SK-N-DZ (cell line): Measurements from ENCODE around the gene NAV2. TPM values are rescaled to one million over a fixed set of nuclear protein-coding genes. Genes with fewer than 3 reads are reported as not detected.

Source experiments
- DNase-seq: peaks from one replicate; pipeline ENCODE4 v3.0.0-alpha.2; 2015; ENCODE audit warnings: low spot score
- polyA plus RNA-seq, 2 experiments: library from polyadenylated mRNA; depleted of rRNA; stranded (reverse); fragments of >200 nt; gene quantifications; 2 replicates each; pipeline ENCODE4 v1.2.3, GENCODE V29; 2014

NAV2 gene, protein sequence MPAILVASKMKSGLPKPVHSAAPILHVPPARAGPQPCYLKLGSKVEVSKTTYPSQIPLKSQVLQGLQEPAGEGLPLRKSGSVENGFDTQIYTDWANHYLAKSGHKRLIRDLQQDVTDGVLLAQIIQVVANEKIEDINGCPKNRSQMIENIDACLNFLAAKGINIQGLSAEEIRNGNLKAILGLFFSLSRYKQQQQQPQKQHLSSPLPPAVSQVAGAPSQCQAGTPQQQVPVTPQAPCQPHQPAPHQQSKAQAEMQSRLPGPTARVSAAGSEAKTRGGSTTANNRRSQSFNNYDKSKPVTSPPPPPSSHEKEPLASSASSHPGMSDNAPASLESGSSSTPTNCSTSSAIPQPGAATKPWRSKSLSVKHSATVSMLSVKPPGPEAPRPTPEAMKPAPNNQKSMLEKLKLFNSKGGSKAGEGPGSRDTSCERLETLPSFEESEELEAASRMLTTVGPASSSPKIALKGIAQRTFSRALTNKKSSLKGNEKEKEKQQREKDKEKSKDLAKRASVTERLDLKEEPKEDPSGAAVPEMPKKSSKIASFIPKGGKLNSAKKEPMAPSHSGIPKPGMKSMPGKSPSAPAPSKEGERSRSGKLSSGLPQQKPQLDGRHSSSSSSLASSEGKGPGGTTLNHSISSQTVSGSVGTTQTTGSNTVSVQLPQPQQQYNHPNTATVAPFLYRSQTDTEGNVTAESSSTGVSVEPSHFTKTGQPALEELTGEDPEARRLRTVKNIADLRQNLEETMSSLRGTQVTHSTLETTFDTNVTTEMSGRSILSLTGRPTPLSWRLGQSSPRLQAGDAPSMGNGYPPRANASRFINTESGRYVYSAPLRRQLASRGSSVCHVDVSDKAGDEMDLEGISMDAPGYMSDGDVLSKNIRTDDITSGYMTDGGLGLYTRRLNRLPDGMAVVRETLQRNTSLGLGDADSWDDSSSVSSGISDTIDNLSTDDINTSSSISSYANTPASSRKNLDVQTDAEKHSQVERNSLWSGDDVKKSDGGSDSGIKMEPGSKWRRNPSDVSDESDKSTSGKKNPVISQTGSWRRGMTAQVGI (N-terminal part only)
- polyA plus RNA-seq (2014; cell fraction: cytosol; rRNA removed), result 2.7 and 2.8 TPM in 2 replicates
- 2.4 and 7.6 TPM in 2 replicates for polyA plus RNA-seq (2014; cell fraction: nucleus; rRNA removed)

DNA sequence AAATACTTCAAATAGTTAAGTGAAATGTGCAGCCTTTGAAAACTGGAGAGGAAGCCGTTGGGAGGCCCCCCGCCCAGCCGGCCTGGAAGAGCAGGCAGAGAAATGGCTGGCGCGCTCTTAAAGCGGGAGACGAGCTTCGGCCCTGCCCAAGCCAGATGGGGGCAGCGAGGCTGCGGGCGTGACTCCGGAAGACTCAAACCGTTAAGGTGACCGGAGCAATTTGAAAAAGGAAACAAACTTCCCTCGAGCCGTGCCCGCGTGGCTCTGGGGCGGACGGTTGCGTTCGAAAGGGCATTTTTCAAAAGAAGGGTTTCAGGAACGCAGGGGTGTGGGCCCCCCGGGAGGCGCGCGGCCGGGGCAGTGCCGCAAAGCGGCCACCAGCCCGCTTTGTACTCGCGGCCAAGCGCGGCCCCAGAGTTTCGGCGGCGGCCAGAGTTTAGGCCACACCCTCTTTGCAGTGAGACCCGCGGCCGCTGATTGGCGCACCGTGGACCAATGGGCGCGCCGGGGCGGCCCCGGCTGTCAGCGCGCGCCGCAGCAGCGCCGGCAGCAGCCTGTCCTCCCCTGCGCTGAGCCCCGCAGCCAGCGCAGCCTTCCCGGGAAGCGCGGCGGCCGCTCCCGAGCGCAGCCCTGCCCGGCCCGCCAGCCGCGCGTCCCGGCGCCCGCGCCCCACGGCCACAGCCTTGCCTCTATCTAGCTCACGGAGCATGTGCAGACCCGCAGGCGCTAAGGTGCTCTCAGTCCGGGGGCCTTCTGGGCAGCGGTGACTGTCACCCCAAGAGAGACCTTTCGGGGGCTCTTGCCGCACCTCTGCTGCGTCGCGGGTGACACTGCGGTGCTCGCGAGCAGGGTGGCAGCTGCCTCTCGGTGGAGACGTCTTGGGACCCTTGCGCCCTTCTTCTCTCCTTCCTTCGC lies at the start of gene NAV2:
Gene NAV2 (plus strand): TSS at position 557 of the 915 bp plus-strand sequence. CDS start 859 bp downstream, outside the sequence.
- peak; percentile 92 for DNase-seq

DNA sequence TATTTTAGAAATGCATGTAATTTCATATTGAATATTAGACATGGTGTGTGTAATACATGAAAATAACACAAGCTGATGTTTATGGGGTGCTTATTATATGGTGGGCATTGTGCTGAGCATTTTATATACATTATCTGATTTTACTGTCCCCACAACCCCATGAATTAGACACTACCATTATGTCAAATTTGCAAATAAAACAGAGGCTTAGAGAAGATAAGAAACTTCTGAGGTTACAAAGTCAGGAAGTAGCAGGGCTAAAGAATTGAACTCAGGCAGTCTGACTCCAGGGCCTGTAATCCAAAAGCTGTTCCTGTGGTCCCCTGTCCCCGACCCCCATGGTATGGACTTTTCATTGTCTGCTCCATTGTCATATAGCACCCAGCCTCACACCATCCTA lies 49.4 kb upstream of the NAV2 start:
- DNase-seq, result no peak

DNA sequence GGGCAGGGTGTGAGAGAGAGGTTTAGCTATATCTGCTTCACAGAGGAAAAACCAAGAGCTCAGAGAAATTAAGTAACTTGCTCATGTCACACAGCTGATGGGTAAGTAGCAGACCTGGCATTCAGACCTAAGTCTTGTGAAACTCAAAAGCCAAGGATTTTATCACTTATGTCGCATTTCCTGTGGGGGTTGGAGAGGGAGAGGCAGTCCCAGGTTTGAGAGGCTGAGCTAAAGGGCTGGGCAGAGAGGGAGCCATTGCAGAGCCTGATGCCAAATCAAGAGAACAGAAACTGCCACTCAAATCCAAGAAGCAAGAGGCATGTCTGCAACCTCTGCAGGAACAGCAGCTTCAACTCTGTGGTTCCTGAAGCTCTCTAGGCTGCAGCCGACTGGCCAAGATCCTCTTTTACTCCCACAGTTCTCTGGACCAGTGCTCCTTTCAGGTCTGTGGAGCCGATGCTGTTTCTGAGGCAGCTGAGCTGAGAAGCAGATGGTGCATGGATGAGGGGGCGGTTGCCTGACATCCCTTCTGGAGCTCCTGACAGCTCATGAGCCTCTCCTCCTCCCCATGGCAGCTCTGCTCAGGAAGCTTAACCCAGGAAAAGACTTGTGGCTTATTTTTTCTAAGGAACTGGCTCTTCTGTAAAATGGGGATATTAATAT lies 47.6 kb upstream of the NAV2 start:
- DNase-seq, result peak; percentile 20

DNA sequence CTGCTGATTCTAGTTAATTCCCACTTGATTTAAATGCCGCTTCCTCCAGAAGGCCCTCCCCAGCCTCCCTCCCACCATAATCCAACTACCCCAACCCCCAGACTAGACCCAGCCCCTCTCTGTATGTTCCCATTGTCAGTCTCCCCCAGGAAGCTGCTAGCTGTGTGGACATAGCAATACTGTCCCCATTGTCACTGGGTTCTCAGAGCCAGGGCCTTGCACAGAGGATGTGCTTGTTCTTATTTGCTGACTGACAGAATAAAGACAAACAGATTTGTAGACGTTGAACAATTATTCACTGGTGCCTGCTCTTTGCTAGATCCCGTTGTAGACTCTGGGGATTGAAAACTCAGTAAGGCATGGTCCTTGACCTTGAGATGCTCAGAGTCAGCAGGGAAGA lies 45.7 kb upstream of the NAV2 start:
- no peak for DNase-seq

DNA sequence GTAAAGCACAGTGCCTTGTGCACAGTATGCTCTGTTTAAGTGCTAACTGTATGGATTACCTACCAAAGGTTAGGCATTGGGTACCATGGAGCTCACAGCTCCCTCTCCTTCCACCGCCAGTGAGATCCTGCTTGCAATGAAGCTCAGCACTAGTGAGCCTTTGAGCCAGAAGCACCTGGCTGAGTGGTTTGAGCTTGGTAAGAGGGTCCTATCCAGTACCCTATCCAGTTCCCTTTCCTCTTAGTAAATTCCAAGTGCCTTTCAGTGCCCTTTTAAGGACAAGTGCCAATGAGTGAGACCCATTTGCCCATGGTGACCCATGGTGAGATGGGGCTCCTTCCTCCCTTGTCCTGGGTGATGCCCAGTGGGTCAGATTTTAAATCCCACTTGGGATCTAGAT lies 43.1 kb upstream of the NAV2 start:
- no peak for DNase-seq

DNA sequence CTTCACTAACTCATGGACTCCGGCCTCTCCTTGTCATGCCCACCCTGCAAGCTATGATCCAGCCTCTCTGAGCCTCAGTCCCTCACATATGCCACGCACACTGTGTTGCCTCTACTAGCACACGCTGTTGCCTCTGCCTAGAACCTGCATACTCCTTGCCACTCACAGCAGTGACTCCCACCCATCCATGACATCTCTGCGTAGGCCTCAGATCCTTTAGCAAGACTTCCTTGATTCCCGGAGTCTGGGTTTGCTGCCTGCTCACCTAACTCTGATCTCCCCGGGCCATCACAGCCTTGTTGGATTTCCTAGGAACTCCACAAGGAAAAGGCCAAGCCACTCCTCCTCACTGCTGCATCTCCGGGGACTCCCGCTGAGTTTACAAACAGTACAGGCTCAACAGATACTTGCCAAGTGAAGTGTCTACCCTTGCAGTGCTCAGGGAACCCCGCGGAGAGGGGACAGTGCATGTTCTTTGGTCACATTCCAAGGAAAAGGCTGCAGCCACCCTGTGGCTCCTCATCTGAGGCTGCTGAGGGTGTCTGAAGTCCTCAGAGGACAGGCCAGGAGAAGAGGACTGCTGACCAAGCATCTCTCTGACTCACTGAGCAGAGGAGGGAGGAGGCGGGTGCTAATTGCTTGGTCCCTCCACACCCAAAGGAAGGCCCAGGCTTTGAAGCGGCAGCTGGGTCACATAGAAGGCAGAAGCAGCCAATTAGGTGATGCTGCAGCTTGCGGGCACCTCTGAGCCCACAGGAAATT lies 42.4 kb upstream of the NAV2 start:
- DNase-seq, result no peak

DNA sequence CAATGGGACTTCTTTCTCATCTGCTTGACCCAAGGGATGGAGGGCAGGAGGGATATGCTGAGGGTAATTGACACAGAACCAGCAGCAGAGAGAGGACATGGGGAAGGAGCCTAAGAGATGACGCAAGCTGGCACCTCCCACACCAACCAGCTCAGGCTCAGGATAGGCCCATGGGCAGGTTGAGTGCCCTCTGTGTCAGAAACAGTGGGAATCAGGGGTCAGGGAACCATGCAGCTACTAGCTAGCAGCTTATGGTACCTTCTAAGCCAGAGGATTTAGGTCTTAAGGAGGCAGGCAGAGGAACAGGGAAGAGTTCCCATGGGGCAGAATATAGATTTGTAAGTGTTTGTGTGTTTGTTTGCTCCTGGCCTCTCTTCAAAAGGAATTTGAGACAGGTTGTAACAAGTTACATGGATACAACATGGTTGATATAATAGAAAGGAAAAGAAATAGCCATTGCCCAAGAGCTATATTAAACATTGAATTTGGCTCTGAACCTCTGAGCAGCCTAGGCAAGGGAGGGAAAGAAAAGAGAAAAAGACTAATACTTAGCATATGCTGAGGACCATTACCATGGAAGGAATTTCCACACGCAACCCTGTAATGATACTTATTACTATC lies 39.9 kb upstream of the NAV2 start:
- DNase-seq, result no peak

DNA sequence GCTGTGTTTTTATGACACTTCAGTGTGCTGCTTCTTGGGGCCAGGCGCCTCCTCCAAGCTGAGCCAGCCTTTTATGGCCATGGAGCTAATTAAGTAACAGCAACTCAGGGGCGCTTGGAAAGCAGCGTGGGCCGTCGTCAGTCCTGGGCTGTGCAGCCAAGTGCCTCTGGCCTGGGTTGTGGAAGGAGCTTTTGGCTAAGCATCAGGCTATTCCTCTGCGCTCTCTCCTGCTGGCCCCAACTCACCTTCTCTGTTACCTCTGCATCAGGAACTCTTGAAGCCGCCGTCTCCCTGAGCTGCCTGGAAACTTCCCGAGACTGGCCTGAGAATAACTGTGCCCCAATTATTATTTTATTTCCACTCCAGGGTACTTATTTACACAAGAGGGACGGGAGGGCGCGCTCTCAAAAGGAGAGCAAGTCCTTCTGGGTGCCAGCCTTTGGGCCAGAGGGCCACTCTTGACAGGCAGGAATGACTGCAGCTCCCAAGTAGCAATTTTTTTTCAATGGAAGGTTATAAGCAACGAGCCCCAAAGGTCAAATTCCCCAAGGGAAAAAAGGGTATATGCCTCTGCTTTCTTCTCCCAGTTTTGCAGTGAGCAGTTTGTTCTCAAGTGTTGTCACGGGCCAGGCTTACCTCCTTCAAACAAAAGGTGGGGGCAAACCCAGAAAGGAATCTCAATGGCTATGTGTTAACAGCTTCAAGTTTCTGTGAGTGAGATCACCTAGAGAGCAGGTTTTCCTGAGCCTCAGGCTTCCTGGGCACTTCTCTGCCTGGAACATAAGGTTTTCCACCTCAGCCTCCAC lies 38.5 kb upstream of the NAV2 start:
- peak; percentile 76 for DNase-seq

DNA sequence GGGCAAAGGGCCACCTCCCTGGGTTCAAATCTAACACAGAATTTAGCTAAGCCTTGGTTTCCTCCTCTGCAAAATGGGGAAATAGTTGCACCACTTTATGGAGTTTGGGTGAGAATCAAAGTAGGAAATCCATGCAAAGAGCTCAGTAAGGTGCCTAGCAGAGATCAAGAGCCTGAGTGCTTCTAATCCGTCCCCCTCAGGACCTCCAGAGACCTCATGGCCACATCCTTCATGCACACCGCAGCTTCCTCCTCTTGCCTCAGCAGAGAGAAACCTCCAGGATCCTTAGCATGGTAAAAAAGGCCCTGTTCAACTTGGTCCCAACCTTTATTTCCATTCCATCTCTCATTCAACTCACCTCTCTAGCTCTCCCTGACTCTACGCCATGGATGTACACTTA lies 37.8 kb upstream of the NAV2 start:
- DNase-seq, result no peak

DNA sequence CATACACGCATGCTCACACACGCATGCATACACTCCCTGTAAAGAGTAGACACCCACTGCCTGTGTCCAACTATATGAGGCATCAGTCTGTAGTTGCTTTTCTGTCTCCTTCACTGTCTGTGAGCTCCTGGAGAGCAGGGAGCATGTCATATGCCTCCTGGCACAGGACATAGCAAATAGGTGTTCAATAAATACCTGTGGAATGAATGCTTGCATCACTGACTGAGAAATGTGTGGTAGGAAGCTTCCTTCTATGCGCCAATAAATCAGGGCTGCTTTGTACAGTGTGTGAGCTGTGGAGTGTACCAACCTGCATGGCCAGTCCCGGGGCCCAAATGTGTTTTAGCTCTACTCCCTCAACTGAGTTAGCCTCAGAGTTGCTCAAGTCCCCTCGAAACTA lies 37.2 kb upstream of the NAV2 start:
- no peak for DNase-seq

DNA sequence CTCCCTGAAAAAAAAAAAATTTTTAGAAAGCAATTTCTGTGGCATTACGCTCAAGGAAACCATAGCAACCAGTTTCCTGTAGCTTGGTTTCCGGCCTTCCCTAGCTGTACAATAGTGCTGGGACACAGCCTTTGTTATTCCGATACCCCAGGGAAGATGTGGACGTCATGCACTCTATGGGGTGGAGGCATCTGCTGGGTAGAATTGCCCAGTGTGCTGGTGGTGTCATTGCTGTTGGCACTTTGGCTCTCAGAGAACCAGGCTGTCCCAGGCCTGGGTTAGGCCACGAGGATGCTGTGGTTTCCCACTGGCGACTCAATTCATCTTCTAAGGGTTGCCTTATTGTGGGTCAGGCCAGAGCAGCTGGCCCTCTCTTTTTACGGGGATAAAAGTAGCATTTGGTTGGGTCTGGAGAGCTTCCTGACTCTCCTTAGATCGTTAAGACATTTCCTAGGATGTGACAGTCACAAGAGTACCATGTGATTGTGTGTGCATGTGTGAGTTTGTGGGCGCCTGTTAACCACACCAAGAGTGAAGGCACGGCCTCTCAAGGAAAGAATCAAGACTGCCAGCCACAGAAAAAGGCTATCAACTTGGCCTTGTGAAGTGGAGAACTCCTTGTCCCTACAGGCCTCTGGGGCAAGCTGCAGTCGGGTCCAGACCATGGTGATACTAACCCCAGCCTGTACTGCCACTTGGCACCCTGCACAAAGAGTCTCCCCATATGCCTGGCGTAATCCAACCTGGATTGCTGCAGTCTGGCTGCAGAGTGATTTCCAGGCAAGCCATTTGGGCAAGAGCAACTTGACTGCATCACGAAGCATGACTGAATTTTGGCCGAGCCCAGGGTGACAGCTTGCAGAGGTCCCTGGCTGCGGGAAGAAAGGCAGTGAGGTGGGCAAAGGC lies 35.9 kb upstream of the NAV2 start:
- no peak for DNase-seq

DNA sequence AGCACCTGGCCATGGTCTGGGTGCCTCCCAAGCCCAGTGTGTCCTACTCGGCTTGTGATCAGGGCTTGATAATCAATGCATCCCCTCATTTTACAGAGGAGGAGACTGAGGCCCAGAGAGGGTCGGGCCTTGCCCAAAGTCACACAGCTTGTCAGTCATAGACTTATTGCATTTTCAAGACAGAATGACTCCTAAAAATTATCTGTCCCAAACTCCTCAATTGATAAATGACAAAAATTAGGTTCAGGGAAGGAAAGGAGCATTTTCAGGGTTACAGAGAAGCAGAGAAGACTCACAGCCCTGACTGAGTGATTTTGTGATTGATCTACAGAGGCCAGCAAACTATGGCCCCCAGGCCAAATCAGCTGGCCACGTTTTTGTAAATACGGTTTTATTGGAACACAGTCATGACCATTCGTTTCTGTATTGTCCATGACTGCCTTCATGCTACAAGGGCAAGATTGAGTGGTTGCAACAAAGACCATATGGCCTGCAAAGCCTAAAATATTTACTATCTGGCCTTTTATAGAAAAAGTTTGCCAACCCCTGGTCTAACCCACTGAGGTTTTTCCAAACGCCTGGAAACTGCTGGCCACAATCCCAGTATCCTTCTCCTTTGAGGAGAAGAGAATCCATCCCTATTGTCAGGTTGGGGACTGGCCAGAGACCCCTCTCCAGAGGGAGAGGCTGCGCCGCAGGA lies 35.1 kb upstream of the NAV2 start:
- no peak for DNase-seq

DNA sequence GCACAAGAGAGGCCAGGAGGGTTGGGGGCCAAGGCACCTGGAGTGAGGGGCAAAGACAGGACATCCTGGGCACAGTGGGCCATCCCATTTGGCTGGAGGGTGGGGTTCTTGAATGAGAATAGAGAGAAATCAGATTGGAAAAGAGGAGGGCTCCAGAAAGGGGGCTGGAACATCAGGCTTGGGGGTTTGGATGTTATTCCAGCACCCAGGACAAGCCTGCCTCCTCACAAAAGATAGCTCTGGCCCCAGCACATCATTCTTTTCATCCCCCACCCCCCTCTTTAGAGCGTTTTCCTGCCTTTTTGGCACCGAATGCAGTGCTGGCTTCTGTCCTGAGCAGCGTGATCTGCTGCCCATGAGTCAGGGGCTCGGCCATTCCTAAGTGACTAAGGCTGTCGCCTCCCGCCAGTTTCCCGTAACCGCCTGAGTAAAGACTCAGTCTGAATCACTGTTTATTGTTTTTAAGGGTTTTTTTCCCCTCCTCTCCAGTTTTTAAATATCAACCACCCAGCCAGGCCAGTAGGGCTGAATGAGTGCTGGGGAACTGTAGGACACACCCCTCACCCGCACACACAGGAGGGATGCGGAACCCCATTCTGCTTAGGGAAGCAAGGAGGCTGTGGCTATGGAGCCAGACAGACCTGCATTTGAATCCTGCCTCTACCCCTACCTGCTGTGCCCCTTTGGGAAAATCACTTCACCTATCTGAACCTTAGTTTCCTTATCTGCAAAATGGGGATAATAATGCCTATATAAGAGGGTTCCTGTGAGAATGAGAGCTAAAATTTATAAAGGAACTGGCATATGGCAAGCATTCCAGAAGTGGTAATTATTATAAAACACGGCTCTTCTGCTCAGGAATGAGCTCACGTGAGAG lies 32.4 kb upstream of the NAV2 start:
- DNase-seq, result no peak

DNA sequence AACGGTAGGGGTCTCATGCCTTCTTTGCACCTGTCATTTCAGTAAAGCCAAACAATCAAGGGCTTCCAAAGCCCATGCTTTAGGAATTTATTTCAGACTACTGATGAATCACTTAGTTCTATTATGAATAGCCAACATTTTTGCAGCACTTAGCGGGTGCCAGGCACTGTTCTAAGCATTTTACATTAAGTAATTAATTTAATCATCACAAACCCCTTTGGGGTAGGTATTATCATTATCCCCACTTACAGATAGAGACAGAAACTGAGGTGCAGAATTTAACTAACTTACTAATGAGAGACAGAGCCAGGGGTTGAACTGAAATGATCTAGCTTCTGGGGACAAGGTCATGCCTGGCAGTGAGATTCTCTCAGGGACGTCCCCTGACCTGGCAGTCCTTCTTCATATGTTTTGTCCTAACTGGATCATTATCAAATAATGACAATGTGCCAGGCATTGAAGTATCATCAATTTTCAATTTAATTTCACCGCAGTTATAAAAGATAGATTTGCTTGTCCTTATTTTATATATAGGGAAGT lies 31.7 kb upstream of the NAV2 start:
- DNase-seq, result no peak

DNA sequence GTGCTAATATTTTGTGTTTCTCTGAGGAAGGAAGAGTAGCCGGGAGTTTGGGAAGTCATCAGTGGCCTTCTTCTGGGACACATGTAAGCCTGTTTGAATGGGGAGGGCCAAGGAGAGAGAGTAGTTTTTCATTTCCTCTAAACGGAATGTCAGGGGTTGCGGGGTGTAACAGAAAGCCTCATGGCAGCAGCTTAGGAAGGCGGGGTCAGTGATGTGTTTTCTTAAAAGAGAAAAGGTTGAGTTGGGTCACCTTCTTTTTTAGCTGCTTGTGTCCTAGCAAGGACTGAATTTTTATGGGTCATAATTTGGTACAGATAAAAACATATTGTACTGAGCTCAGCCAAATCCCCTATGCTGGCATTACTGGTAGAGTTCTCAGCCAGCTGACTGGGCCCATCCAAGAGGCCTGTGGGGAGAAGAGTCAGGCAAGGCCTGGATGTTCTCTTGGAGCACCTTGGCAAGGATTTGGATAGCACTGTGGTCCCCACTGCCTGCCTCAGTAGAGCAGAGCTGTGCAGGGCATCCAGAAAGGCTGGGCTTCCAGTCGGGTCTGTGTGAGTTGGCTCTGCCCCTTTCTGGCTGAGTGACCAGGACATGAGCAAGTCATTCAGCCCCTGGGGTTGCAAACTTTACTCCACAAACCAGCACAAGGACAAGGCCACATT lies 29.4 kb upstream of the NAV2 start:
- no peak for DNase-seq
